ENCODE data around the gene CAMK1G. TPM values are rescaled to one million over a fixed set of nuclear protein-coding genes. Genes with fewer than 3 reads are reported as not detected.

The CAMK1G gene
- total RNA-seq, 2 experiments from 2014 or later: not detected

GRCh38 chr1:209547626-209548025 is 35.9 kb upstream of the CAMK1G start:
- Mint-ChIP-seq H3K4me3 (no peak overlapping the region), H3K27me3 (peaks cover 11% of the 10 kb centered on the region), H3K27ac (no peak overlapping the region), H3K4me1 (ENCODE audit: low read depth) (peaks cover under 1% of the 10 kb centered on the region), H3K36me3 (ENCODE audit: low read depth) (no peaks in the 10 kb centered on the region), H3K9me3 (no peaks in the 10 kb centered on the region)
- ChIA-PET CTCF (interaction anchor here (1.4 kb wide), 1 partner anchor 19 kb away, joined by 8 read pairs; no protein-coding TSS in a partner anchor), POLR2A (interaction anchor here (1.1 kb wide), 1 partner anchor 9 kb away, joined by 3 read pairs; no protein-coding TSS in a partner anchor)
- TF ChIP-seq CTCF (IDR thresholded peaks at IDR 0.05): no peak
- ATAC-seq: no peak
- intact Hi-C loops (cut with micrococcal nuclease): no loop called here
- no peak for DNase-seq

- ATAC-seq (no peak), DNase-seq (no peak)
- no peaks in the 10 kb centered on the region for H3K36me3 Mint-ChIP-seq (ENCODE audit: low read depth)
- ChIA-PET CTCF (interaction anchor here (1.0 to 1.7 kb wide), 4 partner anchors 11 to 342 kb away, joined by 3 to 6 read pairs (median 4); no protein-coding TSS in a partner anchor), POLR2A (no interaction called here)
- TF ChIP-seq CTCF (IDR thresholded peaks at IDR 0.05): no peak
- H3K9me3 Mint-ChIP-seq: no peaks in the 10 kb centered on the region
- intact Hi-C loops (cut with micrococcal nuclease): no loop called here
- H3K27ac Mint-ChIP-seq: no peak overlapping the region
- peaks cover 8% of the 10 kb centered on the region for H3K27me3 Mint-ChIP-seq
- H3K4me1 Mint-ChIP-seq (ENCODE audit: low read depth): no peaks in the 10 kb centered on the region
- H3K4me3 Mint-ChIP-seq: no peak overlapping the region
Measured at GRCh38 chr1:209549443-209550205, 33.9 kb upstream of the CAMK1G start.

GRCh38 chr1:209550519-209550918 is 33.0 kb upstream of the CAMK1G start:
- H3K4me3 Mint-ChIP-seq: no peak overlapping the region
- DNase-seq (no peak), ATAC-seq (no peak)
- POLR2A ChIA-PET: no interaction called here
- H3K36me3 Mint-ChIP-seq (ENCODE audit: low read depth): no peaks in the 10 kb centered on the region
- no peaks in the 10 kb centered on the region for H3K4me1 Mint-ChIP-seq (ENCODE audit: low read depth)
- CTCF ChIA-PET: interaction anchor here (1.6 kb wide), 1 partner anchor 196 kb away, joined by 3 read pairs; no protein-coding TSS in a partner anchor
- peaks cover 8% of the 10 kb centered on the region for H3K27me3 Mint-ChIP-seq
- TF ChIP-seq CTCF (IDR thresholded peaks at IDR 0.05): no peak
- intact Hi-C loops (cut with micrococcal nuclease): no loop called here
- no peak overlapping the region for H3K27ac Mint-ChIP-seq
- H3K9me3 Mint-ChIP-seq: no peaks in the 10 kb centered on the region

- no peak for ATAC-seq
- Mint-ChIP-seq H3K36me3 (ENCODE audit: low read depth) (no peaks in the 10 kb centered on the region), H3K4me1 (ENCODE audit: low read depth) (no peaks in the 10 kb centered on the region), H3K9me3 (no peaks in the 10 kb centered on the region), H3K27ac (no peak overlapping the region), H3K4me3 (no peak overlapping the region), H3K27me3 (peaks cover 8% of the 10 kb centered on the region)
- no peak for TF ChIP-seq CTCF (IDR thresholded peaks at IDR 0.05)
- intact Hi-C loops (cut with micrococcal nuclease): no loop called here
- no peak for DNase-seq
- CTCF ChIA-PET: interaction anchor here (1.5 kb wide), 1 partner anchor 17 kb away, joined by 4 read pairs; no protein-coding TSS in a partner anchor
- POLR2A ChIA-PET: no interaction called here
Measured at GRCh38 chr1:209552406-209553264, 30.9 kb upstream of the CAMK1G start.

Measured in activated CD8-positive, alpha-beta T cell treated with anti-CD3 and anti-CD28 coated beads for 36 hours (primary cell).